GM19023 (cell line): ENCODE results near the gene MAGEF1.
"Not testable (repeated sequence)": the region's sequence is repeated elsewhere in the genome, so short reads cannot be mapped to it uniquely, and the experiment has no call there.

Source experiments
- ATAC-seq: cut with Tn5 transposase; IDR thresholded peaks from one replicate; pipeline ENCODE4 v1.9.1; 2021; ENCODE audit warnings: mild to moderate bottlenecking, moderate library complexity; ENCODE audit not compliant: unreplicated experiment

The MAGEF1 gene

DNA sequence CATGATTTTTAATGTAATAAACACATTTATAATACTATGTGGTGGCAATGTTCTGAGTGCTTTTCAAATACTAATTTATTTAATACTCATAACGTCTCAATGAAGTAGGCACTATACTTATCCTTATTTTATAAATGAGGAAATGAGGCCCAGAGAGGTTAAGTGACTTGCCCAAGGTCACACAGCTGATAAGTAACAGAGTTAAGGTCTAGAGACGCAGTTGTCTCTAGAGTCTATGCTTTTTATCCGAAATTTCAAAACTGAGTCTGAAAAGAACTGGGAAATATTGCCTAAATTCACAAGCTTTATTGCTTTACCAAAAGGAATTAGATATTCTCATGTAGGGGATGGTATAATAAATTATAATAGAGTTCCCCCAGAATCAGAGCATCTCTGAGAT, 31.4 kb upstream of the MAGEF1 start:
- ATAC-seq, result no peak

DNA sequence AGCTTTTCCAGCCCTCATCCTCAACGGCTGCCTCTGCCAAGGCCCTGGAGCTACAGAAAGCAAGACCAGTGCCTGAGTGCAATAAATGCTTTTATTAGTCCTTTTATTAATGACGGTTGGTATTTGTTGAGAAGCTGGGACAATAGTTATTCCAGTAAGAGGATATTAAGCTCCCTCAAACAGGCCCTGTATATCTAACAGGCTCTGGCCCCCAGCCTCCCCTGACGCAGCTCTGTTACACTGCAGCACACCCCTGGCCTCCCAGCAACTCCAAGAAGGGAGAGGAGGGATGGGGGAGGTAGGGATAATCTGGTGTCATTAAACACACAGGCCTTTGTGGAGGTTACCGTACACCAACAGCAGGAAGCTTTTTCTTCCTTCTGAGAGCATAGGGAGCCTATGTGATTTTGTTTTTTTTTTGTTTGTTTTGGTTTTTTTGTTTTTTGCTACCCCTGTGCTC, 30.8 kb upstream of the MAGEF1 start:
- no peak for ATAC-seq

DNA sequence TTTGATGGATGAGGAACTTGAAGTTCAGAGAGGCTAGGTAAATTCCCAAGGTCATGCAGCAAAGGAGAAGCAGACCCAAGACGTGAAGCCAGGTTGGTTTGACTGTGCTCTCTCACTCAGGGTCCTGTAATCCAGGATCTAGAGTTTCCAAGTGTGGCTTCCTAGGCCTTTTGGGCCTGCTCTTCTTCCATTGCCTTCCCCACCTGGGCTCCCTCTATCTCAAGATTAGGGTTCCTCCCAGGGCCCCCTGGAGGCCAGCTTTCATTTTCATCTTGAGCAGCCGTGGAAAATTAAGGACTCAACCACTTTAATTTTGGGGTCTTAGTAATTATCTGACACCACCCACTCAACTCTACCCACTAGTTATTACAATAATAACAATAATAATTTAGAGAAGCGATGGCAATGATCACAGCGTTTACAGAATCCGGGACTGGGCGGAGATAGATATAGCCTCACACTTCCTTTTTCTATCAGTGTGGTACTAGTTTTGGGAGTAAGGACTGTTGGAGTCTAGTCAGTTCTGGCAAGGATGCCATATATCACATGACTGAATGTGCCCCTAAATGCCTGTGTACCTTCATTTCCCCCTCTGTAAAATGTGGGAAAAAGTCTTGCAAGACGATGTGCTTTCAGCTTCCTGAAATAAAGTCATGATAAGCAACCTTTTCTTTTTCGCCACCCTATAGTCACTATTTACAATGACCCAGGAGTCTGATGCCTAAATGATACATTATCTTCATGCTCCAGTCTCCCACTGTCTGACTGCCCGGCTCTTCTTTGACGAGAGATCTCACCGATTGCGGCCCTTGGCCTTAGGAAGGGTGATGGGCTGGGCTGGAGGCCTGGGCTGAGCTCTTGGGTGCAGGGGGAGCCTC, 30.2 kb upstream of the MAGEF1 start:
- ATAC-seq, result no peak

DNA sequence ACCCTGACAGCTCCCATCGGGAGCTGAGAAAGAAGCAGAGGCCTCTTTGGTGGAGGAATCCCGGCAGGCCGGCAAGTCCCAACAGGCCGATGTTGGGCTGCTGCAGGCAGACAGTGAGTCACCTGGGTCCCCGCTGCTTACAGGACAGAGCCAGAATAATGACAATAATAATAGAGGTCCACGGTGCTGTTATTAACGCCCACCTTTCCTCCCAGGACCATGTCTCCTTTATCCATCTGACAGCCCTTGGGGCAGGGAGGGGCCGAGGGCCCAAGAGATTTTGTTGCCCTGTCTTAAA, 29.3 kb upstream of the MAGEF1 start:
- no peak for ATAC-seq

DNA sequence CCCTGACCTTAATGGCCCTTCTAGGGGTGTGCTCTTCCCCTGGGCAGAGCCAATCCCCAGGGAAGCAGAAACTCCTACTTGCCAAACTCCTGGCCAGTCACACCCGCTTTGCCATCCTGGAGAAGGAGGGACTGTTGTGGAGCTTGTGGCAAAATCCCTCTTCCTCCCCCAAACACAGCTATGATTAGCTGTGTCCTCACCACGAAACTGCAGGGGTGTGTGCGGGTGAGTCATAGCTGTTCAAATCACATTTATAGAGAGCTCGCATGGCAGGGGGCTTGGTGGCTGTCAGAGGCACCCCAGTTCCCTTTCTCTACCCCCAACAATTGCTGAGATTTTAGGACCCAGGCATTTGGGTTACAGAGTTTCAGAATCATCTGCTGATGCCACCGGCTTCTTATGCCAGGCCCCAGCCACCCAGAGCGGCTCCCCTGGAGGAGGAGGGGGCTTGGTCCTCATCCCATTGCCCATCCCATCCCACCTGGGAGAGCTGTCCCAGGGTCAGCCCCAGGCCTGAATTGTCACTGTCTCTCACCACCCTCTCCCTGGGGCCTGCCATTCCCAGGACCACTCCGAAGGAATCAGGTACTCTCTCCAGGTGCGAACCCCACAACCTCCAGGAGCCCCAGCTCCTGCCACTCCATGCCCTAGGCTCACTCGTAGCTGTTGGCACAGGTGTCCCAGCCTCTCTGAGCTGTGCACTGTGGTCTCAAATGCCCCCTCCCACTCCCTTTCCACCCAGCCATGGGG, 28.8 kb upstream of the MAGEF1 start:
- no peak for ATAC-seq

DNA sequence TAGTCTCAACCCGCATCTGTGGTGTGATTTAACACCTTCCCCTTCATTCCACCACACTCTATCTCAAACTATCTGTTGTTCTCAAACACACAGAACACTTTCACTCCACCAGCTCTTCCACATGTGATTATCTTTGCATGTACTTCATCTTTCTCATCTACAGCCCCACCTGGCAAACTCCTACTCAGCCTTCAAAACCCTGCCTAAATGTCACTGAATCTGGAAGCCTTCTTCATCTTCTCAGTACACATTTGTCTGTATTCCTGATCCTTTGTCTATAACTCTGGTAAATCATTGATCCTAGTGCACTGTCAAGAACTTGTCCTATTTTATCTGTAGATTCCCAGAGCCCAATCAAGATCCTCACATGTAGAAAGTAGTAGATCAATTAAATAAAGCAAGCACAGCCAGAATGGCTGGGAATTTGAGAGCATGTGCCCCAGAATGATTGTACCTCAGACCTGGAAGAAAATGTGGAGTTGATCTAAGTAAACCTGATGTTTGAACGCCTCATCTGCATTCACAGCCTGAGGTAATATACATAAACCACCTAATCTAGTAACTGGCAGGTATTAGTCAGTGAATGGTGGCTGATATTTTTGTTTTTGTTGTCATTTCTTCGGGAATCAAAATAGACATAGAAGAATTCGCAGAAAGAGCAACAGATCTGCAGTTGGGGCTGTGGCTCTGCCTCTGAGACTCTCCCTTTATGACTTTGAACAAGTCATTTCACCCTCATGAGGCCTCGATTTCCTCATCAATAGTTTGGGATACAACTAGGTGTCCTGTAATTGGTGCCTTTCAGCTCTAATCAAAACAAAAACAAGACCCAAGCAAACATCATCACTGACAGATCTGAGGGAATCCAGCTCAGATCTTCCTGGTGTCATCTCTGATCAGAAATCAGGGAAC, 28.0 kb upstream of the MAGEF1 start:
- no peak for ATAC-seq

DNA sequence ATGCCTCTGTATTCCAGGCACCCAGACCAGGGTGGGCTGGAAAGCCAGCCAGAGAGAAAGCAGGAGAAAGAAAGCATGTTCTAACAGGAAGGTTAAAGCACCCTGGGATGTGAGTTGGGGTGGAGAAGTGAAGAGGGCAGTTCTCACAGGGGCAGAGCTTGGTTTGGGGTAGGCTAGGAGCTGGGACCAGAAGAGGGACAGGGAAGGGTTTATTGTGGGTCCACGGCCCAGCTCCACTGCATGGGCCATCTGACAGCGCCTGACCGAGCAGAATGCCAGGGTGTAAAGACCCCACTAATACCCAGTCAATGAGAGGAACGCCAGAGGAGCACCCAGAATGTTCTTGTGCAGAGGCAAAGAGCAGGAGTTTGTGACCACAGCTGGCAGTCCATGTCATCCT, 27.1 kb upstream of the MAGEF1 start:
- no peak for ATAC-seq

DNA sequence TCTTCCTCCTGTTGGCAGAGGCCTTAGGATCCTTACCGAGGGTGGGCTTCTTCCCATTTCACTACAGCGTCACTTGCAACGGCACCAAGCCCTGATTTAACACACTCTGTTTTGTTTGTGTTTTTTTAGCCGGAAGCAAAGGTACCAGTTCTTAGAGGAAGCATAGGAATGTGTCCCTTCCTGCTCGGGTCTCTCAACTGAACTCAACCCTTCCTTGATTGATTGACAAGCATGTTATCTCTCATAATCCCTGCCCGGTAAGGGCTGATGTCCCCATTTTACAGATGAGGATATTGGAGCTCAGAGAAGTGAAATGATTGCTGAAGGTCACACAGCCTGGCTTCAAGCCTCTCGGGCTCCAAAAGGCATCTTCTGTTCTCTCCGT, 26.6 kb upstream of the MAGEF1 start:
- no peak for ATAC-seq

DNA sequence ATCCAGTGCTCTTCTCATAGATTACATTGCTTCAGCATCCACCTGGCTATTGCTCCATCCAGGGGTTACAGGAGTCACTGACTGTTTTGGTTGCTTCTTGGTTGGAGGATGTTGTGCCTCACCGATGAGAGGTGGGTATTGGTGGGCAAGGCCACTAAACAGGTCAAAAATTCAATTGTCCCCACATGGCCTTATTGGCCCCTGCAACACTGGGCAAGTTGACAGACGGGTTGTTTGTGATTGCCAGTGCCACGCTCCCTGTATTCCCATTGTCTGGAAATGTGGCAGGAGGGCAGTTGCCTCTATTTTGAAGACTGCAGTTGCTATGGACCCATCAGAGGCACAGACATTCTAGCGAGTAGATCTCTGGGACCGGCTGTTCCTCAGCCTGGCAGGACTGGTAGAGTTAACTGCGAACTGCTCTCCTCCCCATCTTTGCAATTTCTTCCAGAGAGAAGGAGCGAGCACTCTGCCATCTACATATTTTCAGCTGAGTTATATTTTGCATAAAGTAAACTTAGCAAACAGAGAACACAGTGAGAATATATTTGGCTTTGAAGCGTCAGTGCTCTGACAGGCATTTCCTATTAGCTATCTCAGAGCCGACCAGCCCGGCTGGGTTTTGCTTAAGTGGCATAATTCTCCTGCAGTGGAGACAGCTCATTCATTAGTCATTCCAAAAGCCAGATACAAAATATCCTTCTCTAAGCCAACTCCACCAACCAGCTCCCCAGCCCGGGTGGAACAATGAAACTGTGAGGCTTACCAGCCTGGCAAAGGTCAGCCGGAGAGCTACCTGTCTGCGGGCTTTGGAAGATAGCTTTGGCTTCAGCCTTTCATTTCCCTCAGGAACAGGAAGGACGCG, 26.0 kb upstream of the MAGEF1 start:
- ATAC-seq, result no peak

DNA sequence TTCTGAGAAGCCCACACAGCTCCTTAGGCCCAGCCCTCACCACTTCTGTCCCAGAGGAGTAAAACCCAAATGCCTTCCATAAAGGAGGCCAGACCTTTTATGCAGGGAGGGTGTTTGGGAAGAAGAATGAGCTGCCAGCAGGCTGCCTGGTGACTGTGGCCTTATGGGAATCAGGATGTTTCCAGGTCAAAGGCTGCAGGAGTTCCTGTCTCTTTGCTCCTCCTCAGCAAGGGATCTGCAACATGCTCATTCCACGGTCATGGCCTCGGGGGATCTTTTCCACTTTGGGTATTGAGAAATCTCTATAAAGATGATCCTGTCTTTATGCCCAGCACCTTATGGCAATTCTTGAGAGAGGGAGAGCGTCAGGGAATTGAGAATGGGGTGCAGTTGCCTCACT, 25.2 kb upstream of the MAGEF1 start:
- no peak for ATAC-seq

DNA sequence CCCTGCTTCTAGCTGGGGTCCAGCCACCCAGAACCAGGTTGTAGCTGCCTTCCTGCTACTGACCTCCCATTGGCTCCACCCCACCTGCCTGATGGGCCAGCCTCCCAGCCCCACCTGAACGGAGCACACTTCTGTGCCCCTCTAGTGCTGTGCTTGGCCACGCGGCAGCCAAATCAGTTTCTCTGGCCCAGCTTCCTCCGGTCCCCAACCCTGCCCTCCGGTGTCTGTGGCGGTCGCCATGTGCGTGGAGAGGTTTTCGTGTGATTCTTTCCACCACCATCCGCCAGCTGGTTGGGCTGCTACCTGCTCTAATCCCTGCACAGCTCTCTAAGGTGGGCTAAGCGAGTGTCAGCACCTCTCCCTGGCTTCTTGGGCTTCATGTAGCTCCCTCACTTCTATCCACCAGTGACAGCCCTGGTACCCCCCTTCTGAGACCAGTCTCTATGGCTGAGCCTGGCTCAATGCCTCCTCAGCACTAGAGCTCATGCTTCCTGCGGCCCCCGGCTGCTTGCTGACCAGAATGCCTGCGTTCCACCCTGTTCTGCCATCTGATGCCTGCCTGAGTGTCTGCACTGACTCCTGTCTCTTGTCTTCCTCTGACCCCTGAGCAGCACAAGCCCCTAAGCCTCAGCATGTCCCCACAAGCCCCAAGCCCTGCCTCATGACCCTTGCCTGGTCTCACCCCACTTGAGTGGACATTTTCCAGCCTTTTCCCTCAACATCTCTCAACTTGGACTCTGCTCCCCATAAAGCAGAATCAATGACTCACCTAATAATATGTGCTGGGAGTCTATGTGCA, 23.2 kb upstream of the MAGEF1 start:
- ATAC-seq, result no peak

DNA sequence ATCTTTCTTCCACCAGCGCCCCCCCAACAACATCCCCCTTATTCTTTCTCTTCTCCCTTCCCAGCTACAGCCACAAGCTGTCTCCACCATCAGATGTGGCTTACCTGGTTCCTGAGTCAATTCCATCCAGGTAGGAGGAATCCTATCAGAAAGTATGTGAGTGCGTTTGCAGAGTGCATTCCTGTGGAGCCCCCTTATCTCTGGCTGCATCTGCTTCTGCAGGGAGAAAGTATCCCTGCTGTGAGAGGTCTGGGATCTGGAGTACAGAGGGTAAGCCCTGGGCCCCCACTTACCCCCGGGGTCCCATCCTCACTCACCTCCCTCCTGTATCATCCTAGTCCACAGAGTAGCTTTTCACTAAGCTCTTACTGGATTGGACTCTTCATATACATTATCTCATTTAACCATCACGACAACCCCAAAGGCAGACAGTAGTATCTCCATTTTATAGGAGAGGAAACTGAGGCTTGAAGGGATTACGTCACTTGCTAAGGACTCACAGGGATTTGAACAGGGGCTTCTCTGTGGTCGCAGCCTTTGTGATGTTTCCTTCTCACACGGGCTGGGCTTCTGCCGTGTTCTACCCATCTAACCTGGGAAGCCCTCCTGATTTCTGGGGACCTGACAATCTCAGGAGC, 22.2 kb upstream of the MAGEF1 start:
- no peak for ATAC-seq

DNA sequence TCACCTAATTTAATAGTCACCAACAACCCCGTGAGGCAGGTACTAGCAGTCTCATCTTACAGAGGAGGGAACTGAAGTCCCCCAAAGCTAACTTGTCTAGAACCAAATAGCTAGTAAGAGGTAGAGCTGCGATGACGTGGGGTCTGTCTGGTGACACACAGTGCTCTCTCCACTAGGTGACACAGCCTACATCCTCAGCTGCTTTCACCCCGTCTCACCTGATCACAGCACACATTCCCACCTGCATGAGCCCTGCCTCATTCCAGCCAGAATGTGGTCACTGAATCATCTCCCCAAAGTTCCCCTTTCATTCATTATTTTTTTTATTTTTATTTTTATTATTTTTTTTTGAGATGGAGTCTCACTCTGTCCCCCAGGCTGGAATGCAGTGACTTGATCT, 21.3 kb upstream of the MAGEF1 start:
- ATAC-seq, result no peak

DNA sequence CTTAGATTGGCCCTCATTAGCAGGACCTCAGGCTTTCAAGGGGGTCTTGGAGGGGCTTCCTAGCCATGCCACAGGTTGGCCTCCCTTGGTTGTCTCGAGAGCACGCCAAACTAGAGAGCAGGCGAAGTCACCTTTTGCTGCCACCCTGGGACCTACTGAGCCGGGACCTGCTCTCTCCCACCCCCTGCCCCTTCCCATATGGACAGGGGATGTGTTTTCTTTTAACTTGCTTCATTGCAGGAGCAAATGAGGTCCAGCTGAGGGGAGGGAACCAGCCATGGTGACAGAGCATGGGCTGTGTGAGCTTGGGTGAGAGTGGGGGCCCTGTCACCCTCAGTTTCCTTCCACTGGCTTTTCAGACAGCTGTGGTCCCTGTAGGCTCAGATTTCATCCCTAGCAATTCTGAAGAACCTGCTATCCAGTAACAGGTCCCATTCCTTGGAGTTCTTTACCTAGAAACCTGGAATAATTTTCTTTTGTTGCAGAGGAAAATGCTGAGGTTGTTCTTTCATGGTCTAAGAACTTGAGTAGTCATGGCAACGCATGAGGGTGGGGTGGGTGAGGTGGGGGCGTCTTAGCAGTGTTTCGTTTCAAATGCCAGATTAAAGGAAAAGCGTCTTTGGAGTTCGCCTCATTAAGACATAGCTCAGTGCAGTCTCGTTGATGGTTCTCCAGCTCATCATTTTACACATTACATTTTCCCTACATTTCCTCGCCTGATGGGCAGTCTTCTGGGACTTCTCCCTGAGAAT, 20.1 kb upstream of the MAGEF1 start:
- ATAC-seq, result no peak

DNA sequence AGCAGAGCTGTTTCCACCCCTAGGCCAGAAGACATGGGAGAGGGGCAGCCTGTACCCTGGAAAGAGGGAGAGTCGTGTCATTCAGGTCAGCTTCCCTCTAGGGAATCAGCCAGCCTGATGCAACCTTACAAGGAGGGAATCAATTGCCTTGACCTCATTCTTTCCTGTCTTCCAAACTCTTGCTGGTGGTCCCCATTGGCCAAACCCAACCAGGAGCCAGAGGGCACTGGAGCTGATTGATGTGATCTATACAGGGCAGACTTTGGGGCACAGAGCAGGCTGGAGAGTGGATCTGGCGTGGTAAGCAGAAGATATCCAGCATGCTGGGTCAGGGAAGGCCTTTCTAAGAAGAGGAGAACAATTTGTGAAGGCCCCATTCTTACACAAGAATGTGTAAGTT, 19.1 kb upstream of the MAGEF1 start:
- ATAC-seq, result no peak

DNA sequence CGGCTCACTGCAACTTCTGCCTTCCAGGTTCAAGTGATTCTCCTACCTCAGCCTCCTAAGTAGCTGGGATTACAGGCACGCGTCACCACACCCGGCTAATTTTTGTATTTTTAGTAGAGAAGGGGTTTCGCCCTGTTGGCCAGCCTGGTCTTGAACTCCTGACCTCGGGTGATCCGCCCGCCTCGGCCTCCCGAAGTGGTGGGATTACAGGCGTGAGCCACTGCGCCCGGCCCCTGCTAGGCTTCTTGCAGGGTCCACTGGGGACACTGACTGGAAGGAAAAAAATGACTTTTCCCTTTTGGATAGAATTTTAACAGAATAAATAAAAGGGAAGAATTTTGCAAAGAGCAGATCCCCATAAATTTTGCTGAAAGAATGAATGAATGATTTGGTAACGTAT, 17.3 kb upstream of the MAGEF1 start:
- not testable (repeated sequence) for ATAC-seq

DNA sequence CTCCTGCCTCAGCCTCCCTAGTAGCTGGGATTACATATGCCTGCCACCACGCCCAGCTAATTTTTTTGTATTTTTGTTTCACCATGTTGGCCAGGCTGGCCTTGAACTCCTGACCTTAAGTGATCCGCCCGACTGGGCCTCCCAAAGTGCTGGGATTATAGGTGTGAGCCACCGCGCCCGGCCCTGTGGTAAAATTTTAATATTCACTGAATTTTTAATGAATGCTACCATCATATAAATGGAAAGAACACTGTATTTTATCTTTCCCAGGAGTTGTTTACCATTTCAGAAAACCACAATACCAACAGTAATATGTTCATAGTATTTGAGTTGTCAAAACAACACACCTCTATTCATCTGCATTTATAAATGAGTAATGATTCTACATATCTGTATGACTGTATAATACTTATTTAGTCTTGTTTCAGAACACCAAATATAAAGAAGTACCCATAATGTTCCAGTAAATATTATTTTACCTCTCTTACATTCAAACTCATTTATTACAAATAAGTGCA, 16.2 kb upstream of the MAGEF1 start:
- no peak for ATAC-seq

DNA sequence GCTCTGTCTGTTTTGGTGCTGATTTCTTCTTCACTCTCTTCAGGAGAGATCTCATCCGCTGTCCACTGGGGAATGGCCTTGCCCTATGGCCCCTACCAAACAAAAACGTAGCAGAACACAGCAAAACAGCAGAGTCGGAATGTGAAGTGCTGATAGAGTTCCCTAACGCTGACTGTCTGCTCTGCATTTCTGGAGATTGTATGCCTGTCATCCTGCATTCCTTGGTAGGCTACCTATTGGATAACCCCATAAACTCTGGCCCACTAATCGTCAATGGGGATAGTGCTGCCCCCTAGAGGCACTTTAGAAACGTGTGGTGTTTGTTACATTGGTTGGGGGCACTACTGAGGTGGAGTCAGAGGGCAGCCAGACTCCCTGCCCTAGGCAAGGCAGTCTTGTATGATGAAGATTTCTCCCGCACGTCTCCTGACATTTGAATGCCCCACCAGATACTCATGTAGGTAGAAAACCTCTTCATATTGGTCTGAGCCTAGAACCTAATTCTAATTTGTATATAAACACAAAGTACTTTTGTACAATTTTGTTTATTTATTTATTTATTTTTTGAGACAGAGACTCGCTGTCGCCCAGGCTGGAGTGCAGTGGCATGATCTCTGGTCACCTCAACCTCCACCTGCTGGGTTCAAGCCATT, 15.6 kb upstream of the MAGEF1 start:
- ATAC-seq, result no peak
